ENCODE results near the gene SYNE1. TPM values are rescaled to one million over a fixed set of nuclear protein-coding genes. Genes with fewer than 3 reads are reported as not detected.

SYNE1 gene
- polyA plus RNA-seq, 3 donors, result 83.9 to 108 (median 92.5) TPM

- peak in 4 of 11 donors; percentile 6 to 36 (median 22) for DNase-seq (ENCODE audit: extremely low read depth in 1 of 11, low read depth in 9 of 11, low spot score in 4 of 11)
Measured at GRCh38 chr6:152404086-152404857, 232.9 kb downstream of the SYNE1 start.

GRCh38 chr6:152402791-152403190 lies 234.4 kb downstream of the SYNE1 start:
- DNase-seq (ENCODE audit: extremely low read depth in 1 of 11, low read depth in 9 of 11, low spot score in 4 of 11), result no peak

GRCh38 chr6:152401978-152402377 lies 235.2 kb downstream of the SYNE1 start:
- no peak for DNase-seq (ENCODE audit: extremely low read depth in 1 of 11, low read depth in 9 of 11, low spot score in 4 of 11)

DNA sequence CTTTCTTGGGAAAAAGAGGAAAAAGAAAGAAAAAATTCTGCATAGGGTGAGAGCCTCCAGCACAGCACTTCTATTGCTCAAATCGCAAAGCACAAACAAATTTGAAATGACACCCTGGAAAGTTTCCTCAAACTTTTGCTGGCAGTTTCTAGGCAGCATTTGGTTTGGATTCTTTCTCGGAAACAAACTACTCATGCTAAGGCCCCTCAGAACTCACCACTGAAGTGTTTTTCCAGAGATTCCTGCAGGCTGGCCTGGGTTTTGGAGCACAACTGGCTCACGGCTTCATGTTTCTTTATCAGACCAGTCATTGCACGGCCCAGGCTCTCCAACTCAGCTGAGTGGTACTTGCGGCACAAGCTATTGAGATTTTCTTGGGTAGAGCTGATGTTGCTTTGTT lies 237.8 kb downstream of the SYNE1 start:
- no peak for DNase-seq (ENCODE audit: extremely low read depth in 1 of 11, low read depth in 9 of 11, low spot score in 4 of 11)

DNA sequence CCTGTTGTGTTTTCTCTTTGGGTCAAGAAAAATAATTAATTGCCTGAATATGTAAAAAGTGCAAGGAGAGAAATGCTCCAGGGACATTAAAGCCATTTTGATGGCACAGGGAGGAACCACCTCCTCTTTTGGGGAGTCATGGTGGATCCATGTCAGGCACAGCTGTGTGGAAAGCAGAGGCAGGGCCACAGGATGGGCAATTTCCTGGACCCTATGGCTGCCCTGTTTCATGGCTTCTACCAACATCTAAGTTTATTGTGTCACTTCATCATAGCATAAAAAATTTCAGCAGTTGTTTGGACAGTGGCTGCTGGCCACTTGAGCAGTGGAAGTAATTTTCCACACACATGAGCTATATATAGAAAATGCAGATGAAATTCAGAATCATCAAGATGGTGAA lies 238.2 kb downstream of the SYNE1 start:
- DNase-seq (ENCODE audit: extremely low read depth in 1 of 11, low read depth in 9 of 11, low spot score in 4 of 11), result no peak

DNA sequence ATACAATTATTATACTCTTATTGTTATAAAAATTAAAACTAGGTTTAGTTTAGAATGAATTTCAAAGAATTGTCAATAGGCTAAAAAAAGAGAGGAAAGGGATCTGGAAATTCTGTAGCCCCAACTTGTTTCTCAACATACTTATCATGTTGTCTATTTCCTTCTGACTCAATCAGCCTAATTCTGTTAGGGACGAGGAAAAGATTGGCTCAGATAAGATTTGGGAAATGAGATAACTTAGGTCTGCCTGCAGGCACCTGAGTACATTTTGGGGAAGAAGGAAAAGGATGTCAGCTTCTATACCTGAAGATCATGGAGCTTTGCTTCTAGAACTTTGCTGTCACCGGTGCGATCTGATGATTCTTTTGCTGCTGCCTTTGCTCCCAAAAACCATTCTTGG lies 238.8 kb downstream of the SYNE1 start:
- DNase-seq (ENCODE audit: extremely low read depth in 1 of 11, low read depth in 9 of 11, low spot score in 4 of 11), result no peak

DNA sequence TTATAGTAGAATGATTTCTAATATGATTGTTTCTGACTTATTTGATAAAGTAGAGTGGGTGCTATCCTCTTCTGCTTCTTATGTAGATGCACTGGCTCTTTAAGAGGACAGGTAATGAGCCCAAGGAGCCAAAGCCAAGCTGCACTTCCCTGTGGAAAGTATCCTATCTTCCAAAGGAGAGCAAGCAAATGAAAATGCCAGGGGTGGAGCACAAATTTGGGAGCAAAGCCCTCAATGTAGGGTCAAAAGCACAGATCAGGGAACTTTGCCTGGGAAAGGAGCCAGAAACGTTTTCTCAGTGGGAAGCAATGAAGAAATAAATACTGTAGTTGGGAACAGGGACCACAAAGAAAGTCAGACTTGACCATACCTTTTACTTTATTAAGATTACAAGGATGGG lies 242.9 kb downstream of the SYNE1 start:
- no peak for DNase-seq (ENCODE audit: extremely low read depth in 1 of 11, low read depth in 9 of 11, low spot score in 4 of 11)

GRCh38 chr6:152391179-152391880 lies 245.8 kb downstream of the SYNE1 start:
- DNase-seq (ENCODE audit: extremely low read depth in 1 of 11, low read depth in 9 of 11, low spot score in 4 of 11), result no peak

DNA sequence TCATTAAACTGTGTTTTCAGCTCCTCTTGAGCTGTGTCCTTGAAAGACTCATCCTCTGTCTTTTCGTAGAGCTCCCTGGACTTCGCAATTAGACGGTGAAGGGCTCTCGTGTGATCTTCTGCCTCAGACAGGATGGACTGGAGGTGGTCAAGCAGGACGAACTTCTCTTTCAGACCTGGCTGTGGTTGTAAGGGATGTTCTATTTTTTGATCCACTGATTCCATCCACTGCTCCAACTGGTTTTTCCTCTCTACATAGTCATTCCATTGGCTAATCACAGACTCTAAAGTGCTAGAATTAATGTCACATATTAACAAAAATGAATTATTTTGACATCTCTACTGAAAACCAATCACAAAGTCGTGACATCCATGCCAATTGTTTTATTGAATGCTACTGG lies 250.1 kb downstream of the SYNE1 start:
- DNase-seq (ENCODE audit: extremely low read depth in 1 of 11, low read depth in 9 of 11, low spot score in 4 of 11), result no peak

GRCh38 chr6:152386131-152386530 lies 251.0 kb downstream of the SYNE1 start:
- no peak for DNase-seq (ENCODE audit: extremely low read depth in 1 of 11, low read depth in 9 of 11, low spot score in 4 of 11)

DNA sequence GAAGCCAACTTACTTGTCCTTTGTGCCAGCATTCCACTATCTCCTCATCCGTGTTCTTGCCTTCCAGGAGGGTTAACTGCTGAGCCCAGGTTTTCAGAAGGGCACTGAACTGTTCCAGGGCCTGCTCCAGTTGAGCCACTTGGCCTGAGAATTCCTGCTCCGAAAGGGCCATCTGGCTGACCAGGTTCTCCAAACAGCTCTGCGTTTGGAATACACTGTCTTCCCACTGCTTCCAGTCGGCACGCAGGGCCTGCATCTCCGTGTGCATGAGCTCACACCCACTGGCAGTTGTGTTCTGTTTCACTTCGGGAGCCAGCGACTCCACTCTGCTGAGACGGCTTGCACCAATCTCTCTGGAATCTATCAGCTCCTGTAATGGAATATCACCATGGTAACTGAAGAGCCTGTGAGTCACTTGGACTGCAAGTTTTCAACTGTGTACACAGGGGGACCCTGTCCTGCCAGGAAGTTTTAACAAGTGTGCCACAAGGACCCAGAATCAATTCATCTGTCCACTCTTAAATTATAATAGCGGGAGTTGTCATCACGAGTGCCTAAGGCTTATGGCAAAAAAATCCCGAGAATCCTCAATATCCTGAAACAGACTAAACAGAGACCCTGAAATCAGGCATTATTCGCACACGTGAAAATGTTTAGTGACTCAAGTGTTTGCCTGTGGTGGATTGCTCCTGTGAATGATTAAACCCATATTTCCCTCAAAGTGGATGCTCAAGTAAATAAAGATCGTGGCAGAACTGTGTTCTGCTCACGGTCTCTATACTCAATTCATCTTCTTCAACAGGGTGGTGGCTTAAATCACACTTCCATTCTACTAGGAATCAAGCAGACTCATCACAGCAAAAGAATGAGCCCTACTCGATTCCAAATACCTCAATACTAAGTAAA lies 255.9 kb downstream of the SYNE1 start:
- DNase-seq (ENCODE audit: extremely low read depth in 1 of 11, low read depth in 9 of 11, low spot score in 4 of 11), result peak; percentile 64 to 88 (median 80)

DNA sequence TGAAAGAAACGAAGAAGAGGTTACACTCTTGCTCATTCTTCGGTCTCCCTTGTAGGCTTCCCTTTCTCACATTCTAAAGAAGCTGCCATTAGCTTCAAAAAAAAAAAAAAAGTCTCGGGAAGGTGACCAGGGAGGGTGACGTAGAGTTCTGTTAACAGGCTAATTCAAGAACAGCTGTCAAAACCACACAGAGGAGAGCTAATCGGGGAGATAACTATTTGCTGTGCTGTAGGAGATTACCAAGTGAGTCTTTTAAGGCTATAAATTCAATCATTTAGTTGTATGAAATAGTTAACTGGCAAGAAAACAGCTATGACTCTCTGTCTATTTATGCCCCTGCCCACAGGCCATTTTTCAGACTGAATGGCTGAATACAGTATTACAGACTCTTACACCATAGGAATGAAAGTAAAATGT lies 256.8 kb downstream of the SYNE1 start:
- DNase-seq (ENCODE audit: extremely low read depth in 1 of 11, low read depth in 9 of 11, low spot score in 4 of 11), result peak in 9 of 11 donors; percentile 31 to 62 (median 49)

DNA sequence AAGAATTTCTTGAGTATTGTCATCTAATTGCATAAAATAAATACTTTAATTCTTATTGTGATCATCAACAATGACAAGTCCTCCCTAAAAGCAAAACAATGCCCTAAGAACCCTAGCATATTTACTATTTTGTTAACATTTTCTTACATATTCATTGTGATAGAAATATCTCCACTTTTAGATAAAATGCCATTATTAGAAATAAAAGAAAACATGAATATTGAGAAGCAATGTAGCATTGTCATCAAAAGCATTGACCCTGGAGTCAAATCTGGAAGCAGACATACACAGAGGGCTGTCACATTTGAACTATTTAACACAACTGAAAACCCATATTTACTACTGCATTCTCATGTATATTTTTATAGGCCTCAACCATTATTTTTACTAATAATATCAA lies 257.7 kb downstream of the SYNE1 start:
- no peak for DNase-seq (ENCODE audit: extremely low read depth in 1 of 11, low read depth in 9 of 11, low spot score in 4 of 11)

DNA sequence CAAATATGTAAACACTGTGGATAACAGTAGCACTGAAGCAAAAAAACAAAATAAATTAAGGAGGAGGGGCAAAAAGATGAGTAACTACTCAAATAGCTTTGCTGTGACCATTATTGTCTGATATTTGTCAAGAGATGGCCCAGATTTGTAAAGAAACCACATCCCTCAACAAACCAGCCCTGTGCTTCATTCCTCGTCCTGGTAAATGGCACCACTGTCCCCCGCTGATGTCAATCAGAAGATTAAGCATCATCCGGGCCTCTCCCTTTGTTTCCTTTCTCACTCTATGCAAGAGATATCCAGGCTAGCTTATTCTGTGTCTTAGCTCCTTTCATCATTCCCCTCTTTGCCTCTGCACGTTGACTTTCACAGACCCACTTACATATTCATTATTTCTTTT lies 259.0 kb downstream of the SYNE1 start:
- no peak for DNase-seq (ENCODE audit: extremely low read depth in 1 of 11, low read depth in 9 of 11, low spot score in 4 of 11)

DNA sequence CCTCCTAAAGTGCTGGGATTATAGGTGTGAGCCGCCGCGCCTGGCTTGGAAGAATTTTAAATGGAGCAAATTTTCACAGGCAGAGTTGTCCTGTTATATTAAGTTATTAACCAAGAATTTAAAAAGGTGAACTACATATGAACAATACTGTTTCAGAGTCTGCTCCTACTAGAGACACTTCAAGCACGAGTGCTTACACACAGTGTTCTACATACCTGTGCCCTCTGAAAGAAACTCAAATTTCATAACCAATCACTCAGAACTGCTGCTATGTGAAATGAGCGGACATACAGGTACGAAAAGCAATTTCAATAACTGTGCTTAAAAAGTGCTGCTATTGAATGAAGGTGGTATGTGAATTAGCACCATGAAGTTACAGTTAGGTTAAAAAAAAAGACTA lies 262.0 kb downstream of the SYNE1 start:
- no peak for DNase-seq (ENCODE audit: extremely low read depth in 1 of 11, low read depth in 9 of 11, low spot score in 4 of 11)

DNA sequence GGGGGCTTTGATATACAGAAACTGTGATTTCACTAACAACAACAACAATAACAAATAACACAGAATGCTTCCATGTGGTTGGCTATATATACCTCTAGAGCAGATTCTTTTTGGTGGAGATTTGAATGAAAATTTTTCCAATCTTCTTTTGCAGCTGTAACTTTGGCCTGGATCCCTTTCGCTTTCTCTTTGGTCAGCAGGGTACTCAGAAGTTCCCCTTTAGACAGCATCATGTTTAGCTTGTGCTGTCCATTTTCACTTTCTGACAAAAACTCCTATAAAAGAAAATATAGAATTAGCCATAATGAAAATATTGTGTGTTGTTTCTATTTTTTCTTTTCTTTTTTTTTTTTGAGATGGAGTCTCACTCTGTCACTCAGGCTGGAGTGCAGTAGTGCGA lies 264.2 kb downstream of the SYNE1 start:
- no peak for DNase-seq (ENCODE audit: extremely low read depth in 1 of 11, low read depth in 9 of 11, low spot score in 4 of 11)

DNA sequence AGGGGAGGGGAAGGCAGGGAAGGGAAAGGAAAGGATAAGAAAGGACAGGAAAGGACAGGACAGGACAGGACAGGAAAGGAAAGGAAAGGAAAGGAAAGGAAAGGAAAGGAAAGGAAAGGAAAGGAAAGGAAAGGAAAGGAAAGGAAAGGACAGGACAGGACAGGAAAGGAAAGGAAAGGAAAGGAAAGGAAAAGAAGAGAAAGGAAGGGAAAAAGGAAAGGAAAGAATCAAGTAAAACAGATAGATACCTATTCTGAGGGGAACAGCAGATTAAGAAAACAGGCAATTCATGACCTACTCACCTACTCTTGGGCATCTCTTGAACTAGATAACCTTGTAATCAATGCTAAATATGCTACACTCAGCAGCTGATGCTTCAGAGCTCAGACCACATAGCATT lies 265.4 kb downstream of the SYNE1 start:
- no peak for DNase-seq (ENCODE audit: extremely low read depth in 1 of 11, low read depth in 9 of 11, low spot score in 4 of 11)

DNA sequence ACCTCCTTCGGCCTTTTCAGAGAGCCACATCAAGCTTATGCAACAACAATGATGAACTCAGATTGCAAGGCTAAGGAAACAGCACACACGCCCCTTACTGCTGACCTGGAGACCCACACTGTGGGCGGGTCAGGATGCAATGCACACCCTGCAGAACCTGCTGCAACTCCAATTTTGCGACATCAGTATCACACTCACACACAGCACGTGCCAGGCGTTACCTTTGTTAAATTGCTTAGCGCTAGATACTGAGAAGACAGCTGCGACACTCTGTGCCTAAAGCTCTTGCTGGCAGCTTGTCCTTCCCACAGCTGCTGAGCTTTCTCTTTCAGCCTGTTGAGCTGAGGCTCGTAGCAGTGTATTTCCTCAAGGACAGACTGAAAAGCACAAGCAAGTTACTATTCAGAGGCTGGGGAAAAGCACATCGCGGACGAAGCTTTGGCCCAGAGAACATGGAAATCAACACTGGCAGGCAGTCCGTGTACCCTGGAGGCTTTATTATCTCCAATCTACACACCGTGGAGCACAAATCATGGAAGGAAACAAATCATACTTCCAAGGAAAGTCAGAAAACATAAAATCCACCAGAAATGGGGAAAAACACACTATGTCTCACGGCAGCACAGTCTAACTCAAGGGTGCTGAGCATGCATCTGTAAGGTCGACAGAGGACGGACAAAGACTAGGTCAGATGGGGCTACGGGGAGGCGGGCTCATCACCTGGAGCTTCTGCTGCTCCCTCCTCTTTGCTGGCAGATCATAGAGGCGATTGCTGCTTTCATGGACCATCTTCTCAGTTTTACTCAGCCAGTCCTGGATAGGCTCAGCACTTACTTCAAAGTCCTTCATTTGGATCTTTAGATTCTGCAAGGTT lies 268.2 kb downstream of the SYNE1 start:
- DNase-seq (ENCODE audit: extremely low read depth in 1 of 11, low read depth in 9 of 11, low spot score in 4 of 11), result no peak

DNA sequence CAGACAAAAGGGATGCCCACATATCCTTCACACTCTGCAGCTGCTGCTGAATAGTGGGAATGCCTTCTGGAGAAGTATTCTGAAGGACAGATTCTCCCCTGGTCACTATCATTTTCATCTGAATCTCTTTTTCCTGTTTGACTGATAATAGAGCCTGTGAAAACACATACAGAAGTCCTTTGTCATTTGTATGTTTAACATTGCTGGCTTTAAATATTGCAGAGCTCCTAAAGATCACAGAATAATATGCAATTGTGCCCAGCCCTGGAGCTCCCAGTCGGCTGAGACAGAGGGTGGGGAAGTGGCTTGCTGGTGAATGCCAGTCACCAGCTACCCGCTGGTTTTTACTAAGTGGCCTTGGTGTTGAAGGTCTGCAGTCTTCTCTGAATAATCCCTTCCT lies 272.3 kb downstream of the SYNE1 start:
- DNase-seq (ENCODE audit: extremely low read depth in 1 of 11, low read depth in 9 of 11, low spot score in 4 of 11), result no peak

All from renal cortex interstitium (tissue), 11 donors.